IPS-20b (cell line): ENCODE results near the gene RAF1.
"Not testable (repeated sequence)": the region's sequence is repeated elsewhere in the genome, so short reads cannot be mapped to it uniquely, and the experiment has no call there.

Source experiments
- H3K27ac ChIP-seq: one replicate; pipeline ENCODE4 v1.5.1; 2013; ENCODE audit warnings: low read length
- H3K27me3 ChIP-seq: 2 replicates; pipeline ENCODE4 v1.6.1; 2013; ENCODE audit warnings: mild to moderate bottlenecking, low read length, inconsistent platforms; ENCODE audit not compliant: insufficient read depth
- H3K36me3 ChIP-seq: 2 replicates; pipeline ENCODE4 v1.6.1; 2013; ENCODE audit warnings: low read depth, mild to moderate bottlenecking, inconsistent platforms, low read length, moderate library complexity; ENCODE audit not compliant: insufficient read depth
- H3K4me1 ChIP-seq: 2 replicates; pipeline ENCODE4 v1.6.1; 2013; ENCODE audit warnings: mild to moderate bottlenecking, control low read depth, inconsistent platforms, low read length, moderate library complexity; ENCODE audit not compliant: insufficient read depth
- H3K4me3 ChIP-seq: 2 replicates; pipeline ENCODE4 v1.5.1; 2013; ENCODE audit warnings: mild to moderate bottlenecking, low read length, inconsistent platforms
- H3K9ac ChIP-seq: 2 replicates; pipeline ENCODE4 v1.6.1; 2013; ENCODE audit warnings: low read depth, mild to moderate bottlenecking, inconsistent platforms, low read length, moderate library complexity
- H3K9me3 ChIP-seq: 2 replicates; pipeline ENCODE4 v1.6.1; 2013; ENCODE audit warnings: mild to moderate bottlenecking, low read depth, low read length, inconsistent platforms; ENCODE audit not compliant: insufficient read depth

Gene RAF1

DNA sequence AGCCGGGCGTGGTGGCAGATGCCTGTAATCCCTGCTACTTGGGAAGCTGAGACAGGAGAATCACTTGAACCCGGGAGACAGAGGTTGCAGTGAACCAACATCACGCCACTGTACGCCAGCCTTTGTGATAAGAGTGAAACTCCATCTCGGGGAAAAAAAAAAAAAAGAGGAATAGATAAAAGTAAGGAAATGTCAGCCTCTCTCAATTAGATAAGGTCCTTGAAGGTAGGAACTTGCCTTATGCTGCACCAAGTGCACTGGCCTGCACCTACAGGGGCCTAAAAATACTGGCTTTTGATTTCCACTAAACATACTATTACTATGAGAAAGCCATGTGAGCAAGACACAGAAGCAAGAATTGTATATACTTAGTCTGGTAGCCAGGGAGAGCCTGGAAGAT is 7.1 kb downstream of the RAF1 start:
- Histone ChIP-seq H3K9me3 (no peaks in the 10 kb centered on the region), H3K36me3 (no peaks in the 10 kb centered on the region), H3K4me1 (no peaks in the 10 kb centered on the region; the same call in 1 of the 2 replicates), H3K4me3 (no peak overlapping the region), H3K27ac (no peak overlapping the region), H3K9ac (no peak overlapping the region), H3K27me3 (no peaks in the 10 kb centered on the region)

GRCh38 chr3:12656193-12656592 is 7.7 kb downstream of the RAF1 start:
- no peak overlapping the region for H3K27ac ChIP-seq
- no peaks in the 10 kb centered on the region for H3K4me1 ChIP-seq
- no peaks in the 10 kb centered on the region for H3K9me3 ChIP-seq
- H3K9ac ChIP-seq, result no peak overlapping the region
- H3K27me3 ChIP-seq, result no peaks in the 10 kb centered on the region
- no peaks in the 10 kb centered on the region for H3K36me3 ChIP-seq
- H3K4me3 ChIP-seq, result no peak overlapping the region

DNA sequence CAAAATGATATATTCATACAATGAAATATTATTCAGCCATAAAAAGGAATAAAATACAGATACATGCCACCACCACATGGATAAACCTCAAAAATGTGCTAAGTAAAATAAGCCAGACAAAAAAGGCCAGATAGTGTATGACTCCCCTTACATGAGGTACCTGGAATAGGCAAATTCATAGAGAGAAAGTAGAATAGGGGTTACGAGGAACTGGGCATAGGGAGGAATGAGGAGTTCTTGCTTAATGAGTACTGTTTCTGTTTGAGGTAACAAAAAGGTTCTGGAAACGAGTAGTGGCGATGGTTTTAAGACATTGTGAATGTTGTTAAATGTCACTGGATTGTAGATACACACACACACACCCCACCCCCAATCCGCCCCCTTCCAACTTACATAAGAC is 8.2 kb downstream of the RAF1 start:
- Histone ChIP-seq H3K9me3 (no peaks in the 10 kb centered on the region), H3K9ac (no peak overlapping the region), H3K4me1 (no peaks in the 10 kb centered on the region), H3K27ac (no peak overlapping the region), H3K4me3 (no peak overlapping the region), H3K27me3 (no peaks in the 10 kb centered on the region), H3K36me3 (no peaks in the 10 kb centered on the region)

DNA sequence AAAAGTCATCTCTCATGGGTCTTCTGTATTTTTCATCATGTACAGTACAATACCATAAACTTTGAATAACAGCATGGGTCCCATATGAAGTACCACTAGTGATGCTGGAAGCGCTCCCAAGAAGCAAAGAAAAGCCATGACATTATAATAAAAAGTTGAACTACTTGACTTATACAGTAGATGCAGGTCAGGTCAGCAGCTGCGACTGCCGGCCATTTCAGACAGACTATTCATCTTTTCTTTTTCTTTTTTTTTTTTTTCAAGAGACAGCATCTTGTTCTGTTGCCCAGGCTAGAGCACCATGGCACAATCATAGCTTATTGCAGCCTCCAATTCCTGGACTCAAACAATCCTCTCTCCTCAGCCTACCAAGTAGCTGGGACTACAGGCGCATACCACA is 10.2 kb downstream of the RAF1 start:
- Histone ChIP-seq H3K4me3 (no peak overlapping the region), H3K9me3 (no peaks in the 10 kb centered on the region), H3K9ac (no peak overlapping the region), H3K27ac (no peak overlapping the region), H3K4me1 (no peaks in the 10 kb centered on the region), H3K36me3 (no peaks in the 10 kb centered on the region), H3K27me3 (no peaks in the 10 kb centered on the region)

DNA sequence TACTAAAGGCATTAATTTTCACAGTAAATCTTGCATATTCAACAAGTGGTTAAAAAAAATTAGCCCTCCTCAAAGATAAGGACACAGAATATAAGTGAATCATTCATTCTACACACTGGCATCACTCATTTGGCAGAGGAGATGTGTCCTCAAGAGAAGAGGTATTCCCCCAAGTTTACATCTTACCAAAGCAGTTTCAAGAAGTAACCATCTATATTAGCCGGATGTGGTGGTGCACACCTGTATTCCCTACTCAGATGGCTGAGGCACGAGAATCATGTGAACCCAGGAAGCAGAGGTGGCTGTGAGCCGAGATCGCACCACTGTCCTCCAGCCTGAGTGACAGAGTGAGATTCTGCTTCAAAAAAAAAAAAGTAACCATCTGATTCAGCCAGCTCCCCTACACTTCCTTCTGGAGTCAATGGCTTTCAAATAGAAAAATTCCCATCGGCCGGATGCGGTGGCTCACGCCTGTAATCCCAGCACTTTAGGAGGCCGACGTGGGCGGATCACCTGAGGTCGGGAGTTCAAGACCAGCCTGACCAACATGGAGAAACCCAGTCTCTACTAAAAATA is 15.4 kb downstream of the RAF1 start:
- no peaks in the 10 kb centered on the region for H3K36me3 ChIP-seq
- no peaks in the 10 kb centered on the region for H3K9me3 ChIP-seq
- H3K27me3 ChIP-seq, result no peaks in the 10 kb centered on the region
- no peak overlapping the region for H3K4me3 ChIP-seq
- no peaks in the 10 kb centered on the region; the same call in 1 of the 2 replicates for H3K4me1 ChIP-seq
- no peak overlapping the region for H3K9ac ChIP-seq
- H3K27ac ChIP-seq, result no peak overlapping the region

- Histone ChIP-seq H3K9ac (no peak overlapping the region), H3K27me3 (no peaks in the 10 kb centered on the region), H3K27ac (no peak overlapping the region), H3K9me3 (no peaks in the 10 kb centered on the region), H3K4me3 (no peak overlapping the region), H3K36me3 (no peaks in the 10 kb centered on the region), H3K4me1 (no peaks in the 10 kb centered on the region; the same call in 1 of the 2 replicates)
Observed at GRCh38 chr3:12644331-12644937, 19.5 kb downstream of the RAF1 start.

GRCh38 chr3:12643724-12644123 is 20.2 kb downstream of the RAF1 start:
- no peaks in the 10 kb centered on the region; the same call in 1 of the 2 replicates for H3K4me1 ChIP-seq

DNA sequence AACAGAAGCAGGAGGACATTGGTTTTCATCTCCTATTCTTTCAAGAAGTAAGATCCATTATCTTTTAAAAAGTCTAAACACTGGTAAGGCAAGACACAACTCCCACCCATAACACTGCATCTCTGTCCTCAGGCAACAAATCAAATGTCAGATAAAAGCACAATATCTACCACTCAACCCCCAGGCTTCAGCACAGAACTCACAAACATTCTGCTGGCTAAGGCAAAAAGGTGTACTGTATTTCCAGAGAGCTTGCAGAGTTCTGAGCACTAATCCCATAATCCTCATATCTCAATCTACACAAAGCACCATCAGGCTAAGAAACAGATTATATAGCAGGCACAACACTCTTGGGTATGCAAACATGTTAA is 20.9 kb downstream of the RAF1 start:
- H3K9me3 ChIP-seq, result no peaks in the 10 kb centered on the region
- H3K4me3 ChIP-seq, result no peak overlapping the region
- H3K36me3 ChIP-seq, result no peaks in the 10 kb centered on the region
- no peaks in the 10 kb centered on the region for H3K27me3 ChIP-seq
- H3K27ac ChIP-seq, result no peak overlapping the region
- H3K9ac ChIP-seq, result no peak overlapping the region
- H3K4me1 ChIP-seq, result peaks cover 1% of the 10 kb centered on the region; the same call in 1 of the 2 replicates

More at GRCh38 chr3:12643724-12644123, 20.2 kb downstream of the RAF1 start:
- no peak overlapping the region for H3K27ac ChIP-seq
- H3K9ac ChIP-seq, result no peak overlapping the region
- no peaks in the 10 kb centered on the region for H3K9me3 ChIP-seq
- H3K27me3 ChIP-seq, result no peaks in the 10 kb centered on the region
- no peak overlapping the region for H3K4me3 ChIP-seq
- no peaks in the 10 kb centered on the region for H3K36me3 ChIP-seq

GRCh38 chr3:12640853-12641252 is 23.1 kb downstream of the RAF1 start:
- H3K36me3 ChIP-seq, H3K9me3 ChIP-seq: not testable (repeated sequence)

GRCh38 chr3:12638105-12638504 is 25.8 kb downstream of the RAF1 start:
- H3K9ac ChIP-seq, result no peak overlapping the region
- H3K36me3 ChIP-seq, result no peaks in the 10 kb centered on the region
- no peaks in the 10 kb centered on the region for H3K27me3 ChIP-seq
- H3K4me1 ChIP-seq, result peaks cover 12% of the 10 kb centered on the region; the same call in 1 of the 2 replicates
- H3K9me3 ChIP-seq, result no peaks in the 10 kb centered on the region
- no peak overlapping the region for H3K4me3 ChIP-seq
- no peak overlapping the region for H3K27ac ChIP-seq

More at GRCh38 chr3:12640853-12641252, 23.1 kb downstream of the RAF1 start:
- H3K9ac ChIP-seq, H3K27me3 ChIP-seq, H3K4me3 ChIP-seq, H3K27ac ChIP-seq: not testable (repeated sequence)
- H3K4me1 ChIP-seq, result peaks cover 12% of the 10 kb centered on the region; the same call in 1 of the 2 replicates

DNA sequence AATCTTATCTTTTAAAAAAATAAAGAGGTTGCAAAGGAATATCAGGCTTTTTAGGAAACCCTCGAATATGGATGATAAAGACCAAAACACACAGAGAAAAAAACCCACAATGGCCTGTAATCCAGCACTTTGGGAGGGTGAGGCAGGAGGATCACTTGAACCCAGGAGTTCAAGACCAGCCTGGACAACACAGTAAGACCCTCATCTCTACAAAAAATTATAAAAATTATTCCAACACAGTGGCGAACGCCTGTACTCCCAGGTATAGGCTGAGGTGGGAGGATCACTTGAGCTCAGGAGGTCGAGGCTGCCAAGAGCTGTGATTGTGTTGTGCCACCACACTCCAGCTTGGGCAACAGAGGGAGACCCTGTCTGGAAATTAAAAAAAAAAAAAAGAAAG is 30.8 kb downstream of the RAF1 start:
- Histone ChIP-seq H3K9me3 (no peaks in the 10 kb centered on the region), H3K9ac (no peak overlapping the region), H3K36me3 (no peaks in the 10 kb centered on the region), H3K4me1 (peaks cover 21% of the 10 kb centered on the region), H3K27me3 (no peaks in the 10 kb centered on the region), H3K27ac (no peak overlapping the region), H3K4me3 (no peak overlapping the region)

- Histone ChIP-seq H3K36me3 (no peaks in the 10 kb centered on the region), H3K27me3 (no peaks in the 10 kb centered on the region), H3K9ac (no peak overlapping the region), H3K27ac (no peak overlapping the region), H3K4me3 (no peak overlapping the region), H3K9me3 (no peaks in the 10 kb centered on the region), H3K4me1 (peaks cover 16% of the 10 kb centered on the region)
Observed at GRCh38 chr3:12632523-12632922, 31.4 kb downstream of the RAF1 start.
